Thyroid gland (tissue), 4 donors: ENCODE data around the gene ADAM12. TPM values are rescaled to one million over a fixed set of nuclear protein-coding genes. Genes with fewer than 3 reads are reported as not detected.

Experiments
- DNase-seq, 2 donors: peaks; one replicate each; pipeline ENCODE4 v3.0.0-alpha.2; 2019
- H3K27ac ChIP-seq, 3 donors: fragments of 200-600 bp; sonication (generic); 1 replicate in 2 of 3; 2 replicates in 1 of 3; pipeline ENCODE4 v1.5.1; 2016 to 2019; ENCODE audit warnings: mild to moderate bottlenecking in 1 of 3, moderate library complexity in 1 of 3
- H3K27me3 ChIP-seq: fragments of 200-600 bp; sonication (generic); one replicate; pipeline ENCODE4 v1.5.1; 2019
- H3K36me3 ChIP-seq, 2 donors: fragments of 200-600 bp; sonication (generic); one replicate each; pipeline ENCODE4 v1.5.1; 2016 to 2019
- H3K4me1 ChIP-seq, 2 donors: fragments of 200-600 bp; sonication (generic); one replicate each; pipeline ENCODE4 v1.5.1; 2017 to 2019
- H3K4me3 ChIP-seq, 3 donors: fragments of 200-600 bp; sonication (generic); replicated peaks in 1 of 3; 1 replicate in 2 of 3; 2 replicates in 1 of 3; pipeline ENCODE4 v1.5.1; 2016; ENCODE audit warnings: mild to moderate bottlenecking in 1 of 3
- H3K9me3 ChIP-seq: fragments of 200-600 bp; sonication (generic); one replicate; pipeline ENCODE4 v1.5.1; 2017
- CTCF ChIP-seq, 6 experiments: fragments of 200-600 bp in 3 of 6; fragments of 450-650 bp in 3 of 6; sonication (generic) in 3 of 6; IDR thresholded peaks; one replicate each; pipeline ENCODE4 v1.5.1; 2016 to 2019; ENCODE audit warnings: antibody characterized with exemption in 6 of 6, mild to moderate bottlenecking in 2 of 6, inconsistent platforms in 1 of 6, moderate library complexity in 1 of 6
- POLR2A ChIP-seq, 2 donors: fragments of 450-650 bp; IDR thresholded peaks; one replicate each; pipeline ENCODE4 v1.6.1; 2017; ENCODE audit warnings: antibody characterized with exemption in 2 of 2, mild to moderate bottlenecking in 2 of 2, moderate library complexity in 1 of 2
- WGBS, 2 donors: methylation state at CpG; one replicate each; pipeline ENCODE4 v1.1.5; 2017; 5-methylcytosine and 5-hydroxymethylcytosine counted together
- intact Hi-C: fragments of 100-400 bp; cut with DNase I; formaldehyde crosslinking; loops from one replicate; pipeline ENCODE4 v1.15.1; 2023
- total RNA-seq, 4 donors: library from RNA; depleted of rRNA; stranded (reverse); fragments of >200 nt; gene quantifications; one replicate each; pipeline ENCODE4 v1.2.3, GENCODE V29; 2016

Gene ADAM12
- total RNA-seq, 4 donors from 2014 or later = 0.20 to 0.94 (median 0.63) TPM

- no peak for TF ChIP-seq POLR2A (IDR thresholded peaks at IDR 0.05)
- no peak for TF ChIP-seq CTCF (IDR thresholded peaks at IDR 0.05)
- no peaks in the 10 kb centered on the region for H3K9me3 ChIP-seq
- H3K36me3 ChIP-seq = no peaks in the 10 kb centered on the region
- DNase-seq = no peak
- H3K27ac ChIP-seq = no peak overlapping the region
- 86 to 94% methylated on average over 3 of the region's 3 CpGs for WGBS, 2 donors
- intact Hi-C loops = no loop called here
- H3K27me3 ChIP-seq = no peaks in the 10 kb centered on the region
- no peaks in the 10 kb centered on the region for H3K4me1 ChIP-seq
- H3K4me3 ChIP-seq = no peak overlapping the region
These were observed 372.9 kb downstream of the ADAM12 start for GRCh38 chr10:126015413-126015812.

GRCh38 chr10:126014309-126014708 lies 374.0 kb downstream of the ADAM12 start:
- no peak overlapping the region for H3K4me3 ChIP-seq
- intact Hi-C loops = no loop called here
- no peak overlapping the region for H3K27ac ChIP-seq
- no peaks in the 10 kb centered on the region for H3K9me3 ChIP-seq
- no peaks in the 10 kb centered on the region for H3K36me3 ChIP-seq
- H3K4me1 ChIP-seq = no peaks in the 10 kb centered on the region
- no peak for DNase-seq
- TF ChIP-seq CTCF (IDR thresholded peaks at IDR 0.05) (no peak), POLR2A (IDR thresholded peaks at IDR 0.05) (no peak)
- no peaks in the 10 kb centered on the region for H3K27me3 ChIP-seq
- 88 to 94% methylated on average over 7 of the region's 7 CpGs for WGBS, 2 donors

- H3K4me3 ChIP-seq = no peak overlapping the region
- no peaks in the 10 kb centered on the region for H3K4me1 ChIP-seq
- H3K9me3 ChIP-seq = no peaks in the 10 kb centered on the region
- DNase-seq = no peak
- intact Hi-C loops = no loop called here
- TF ChIP-seq POLR2A (IDR thresholded peaks at IDR 0.05) = no peak
- TF ChIP-seq CTCF (IDR thresholded peaks at IDR 0.05) = no peak
- H3K27ac ChIP-seq = no peak overlapping the region
- no peaks in the 10 kb centered on the region for H3K27me3 ChIP-seq
- H3K36me3 ChIP-seq = no peaks in the 10 kb centered on the region
- 87 to 88% methylated on average over 10 of the region's 10 CpGs for whole genome bisulfite sequencing, 2 donors
These were observed 374.6 kb downstream of the ADAM12 start for GRCh38 chr10:126013489-126014281.

- Histone ChIP-seq H3K27ac (no peak overlapping the region), H3K4me3 (no peak overlapping the region), H3K27me3 (no peaks in the 10 kb centered on the region), H3K4me1 (no peaks in the 10 kb centered on the region), H3K9me3 (no peaks in the 10 kb centered on the region), H3K36me3 (no peaks in the 10 kb centered on the region)
- whole genome bisulfite sequencing, 2 donors = 93% methylated on average over 2 of the region's 2 CpGs
- TF ChIP-seq CTCF (IDR thresholded peaks at IDR 0.05) (no peak), POLR2A (IDR thresholded peaks at IDR 0.05) (no peak)
- intact Hi-C loops = no loop called here
- no peak for DNase-seq
These were observed 375.8 kb downstream of the ADAM12 start for GRCh38 chr10:126012485-126012884.

- no peak for DNase-seq
These were observed 376.3 kb downstream of the ADAM12 start for GRCh38 chr10:126011995-126012394.

More at GRCh38 chr10:126011995-126012394, 376.3 kb downstream of the ADAM12 start:
- TF ChIP-seq POLR2A (IDR thresholded peaks at IDR 0.05) (no peak), CTCF (IDR thresholded peaks at IDR 0.05) (no peak)
- Histone ChIP-seq H3K4me1 (no peaks in the 10 kb centered on the region), H3K4me3 (no peak overlapping the region), H3K36me3 (no peaks in the 10 kb centered on the region), H3K27me3 (no peaks in the 10 kb centered on the region), H3K27ac (no peak overlapping the region), H3K9me3 (no peaks in the 10 kb centered on the region)
- intact Hi-C loops = no loop called here
- 79 to 89% methylated on average over 5 of the region's 5 CpGs for WGBS, 2 donors
